SKM-1 treated with dmso at 0.1 percent for 144 hours (cell line): ENCODE results near the gene GDF7.
A peak's percentile ranks its signal among the peaks of the same experiment; 100 is the strongest.

ENCODE experiments used
- DNase-seq: peaks from one replicate; lab custom pipeline; 2025; ENCODE audit not compliant: unreplicated experiment; lab: John Stamatoyannopoulos, UW

GDF7 gene

DNA sequence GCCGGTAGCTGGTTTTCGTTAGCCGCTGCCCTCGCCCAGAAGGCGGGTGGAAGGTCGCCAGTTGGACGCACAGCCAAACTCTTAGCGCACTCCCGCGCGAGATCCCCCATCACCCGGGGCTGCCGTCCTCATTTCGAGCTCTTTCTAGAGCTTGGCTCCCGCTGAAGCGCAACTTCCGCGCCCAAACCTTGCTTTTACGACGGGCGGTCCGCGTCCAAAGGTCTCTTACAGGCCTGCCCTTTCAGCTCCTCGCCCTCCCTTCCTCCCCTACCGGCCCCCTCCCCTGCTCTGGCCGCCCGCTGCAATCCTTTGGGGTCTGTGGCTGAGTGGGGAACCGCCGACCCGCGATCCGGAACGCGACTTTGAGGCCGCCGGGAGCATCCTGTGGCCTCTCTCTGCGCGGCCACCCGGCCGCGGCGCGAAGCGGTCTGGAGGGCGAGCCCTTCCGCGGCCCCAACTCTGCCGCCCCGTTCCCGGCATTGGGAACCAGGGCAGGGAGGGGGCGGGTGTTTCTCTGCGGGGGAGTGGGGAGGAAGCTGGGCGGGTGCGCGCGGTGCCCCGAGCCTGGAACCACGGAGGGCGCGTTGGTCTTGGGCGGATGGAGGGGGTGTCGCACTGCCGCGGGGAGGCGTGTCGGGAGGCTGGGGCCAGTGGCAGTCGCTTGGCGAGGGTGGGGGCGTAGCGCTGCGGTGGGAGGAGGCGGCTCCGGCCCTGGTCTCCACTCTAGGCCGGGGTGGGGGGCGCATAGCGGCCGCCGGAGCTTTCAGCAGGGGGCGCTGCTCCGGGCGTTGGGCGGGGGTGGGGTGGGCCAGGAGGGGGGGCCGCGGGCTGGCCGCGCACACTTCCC, at the start of gene GDF7:
Gene GDF7 (plus strand): TSS at position 841 of the 847 bp plus-strand sequence. CDS start 96 bp downstream, outside the sequence.
- DNase-seq = no peak

DNA sequence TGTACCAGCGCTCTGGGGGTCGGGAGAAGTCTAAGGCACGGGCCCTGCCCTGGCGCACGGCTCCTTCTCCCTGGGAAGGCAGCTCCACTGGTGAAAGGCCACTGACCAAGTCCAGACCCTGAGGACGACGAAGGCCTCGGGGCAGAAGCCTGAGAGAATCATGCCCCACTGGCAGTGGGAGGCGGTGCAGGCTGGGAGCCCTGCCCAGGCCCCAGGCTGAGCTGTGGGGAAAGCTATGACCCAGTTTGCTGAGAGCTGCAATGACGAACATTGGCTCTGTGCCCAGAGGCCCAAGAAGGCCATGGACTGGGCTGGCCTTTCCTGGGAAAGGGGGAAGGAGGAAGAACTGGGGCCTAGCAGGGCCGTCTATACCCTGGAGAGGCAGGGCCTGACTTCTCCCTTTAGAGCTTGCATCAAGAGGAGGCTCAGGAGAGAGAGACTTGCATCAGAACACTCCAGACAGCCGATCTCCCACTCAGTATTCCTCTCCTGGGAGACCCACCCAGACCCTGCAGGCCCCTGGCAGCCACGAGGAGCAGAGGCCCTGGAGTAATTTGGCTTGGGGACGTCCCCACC, 49.0 kb upstream of the GDF7 start:
- DNase-seq = peak; percentile 78

DNA sequence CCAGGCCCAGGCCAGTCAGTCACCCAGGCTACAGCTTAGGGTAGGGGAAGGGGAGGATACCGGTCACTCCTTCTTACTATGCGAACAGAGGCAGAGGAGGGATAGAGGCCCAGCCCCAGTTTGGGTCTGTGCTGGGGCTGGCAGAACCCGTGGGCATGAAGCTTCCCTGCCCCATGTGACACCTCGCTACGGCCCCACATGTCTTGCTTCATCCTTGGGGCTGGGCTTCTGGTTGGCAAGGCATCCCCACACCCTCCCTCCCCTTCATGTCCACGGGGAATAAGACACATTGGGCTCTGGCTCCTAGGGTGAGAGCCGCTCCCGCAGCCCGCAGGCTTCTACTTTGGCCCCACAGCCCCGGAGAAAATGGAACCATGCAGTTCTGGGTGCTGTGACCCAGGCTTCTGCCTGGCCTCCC, 48.5 kb upstream of the GDF7 start:
- DNase-seq = no peak

DNA sequence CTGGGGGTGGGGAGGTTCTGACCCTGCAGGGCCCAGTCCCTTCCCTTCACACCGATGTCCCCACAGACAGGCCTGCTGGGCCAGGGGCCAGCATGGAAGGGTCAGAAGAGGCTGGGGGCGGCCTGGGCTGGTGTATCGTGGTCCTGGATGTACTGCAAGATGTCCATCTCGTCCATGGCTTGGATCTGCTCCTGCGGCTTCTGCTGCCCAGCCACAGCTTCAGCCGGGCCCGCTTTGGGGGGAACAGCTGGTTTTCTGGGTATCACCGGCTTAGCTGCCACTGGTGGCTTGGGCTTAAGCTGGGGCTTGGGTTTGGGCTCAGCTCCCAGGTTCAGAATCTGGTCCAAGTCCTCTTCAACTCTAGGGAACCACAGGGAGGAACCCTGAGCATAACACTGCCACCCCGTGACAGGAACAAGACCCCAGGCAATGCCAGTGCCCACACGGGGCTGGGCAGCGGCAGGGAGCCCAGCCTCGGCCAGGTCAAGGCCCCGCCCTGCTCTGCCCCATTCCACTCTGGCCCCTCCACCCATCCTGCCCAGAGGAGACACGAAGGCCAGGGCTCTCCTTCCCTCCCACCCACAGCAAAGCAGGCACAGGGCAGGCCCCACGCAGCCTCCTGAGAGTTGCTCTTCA, 47.9 kb upstream of the GDF7 start:
- no peak for DNase-seq

DNA sequence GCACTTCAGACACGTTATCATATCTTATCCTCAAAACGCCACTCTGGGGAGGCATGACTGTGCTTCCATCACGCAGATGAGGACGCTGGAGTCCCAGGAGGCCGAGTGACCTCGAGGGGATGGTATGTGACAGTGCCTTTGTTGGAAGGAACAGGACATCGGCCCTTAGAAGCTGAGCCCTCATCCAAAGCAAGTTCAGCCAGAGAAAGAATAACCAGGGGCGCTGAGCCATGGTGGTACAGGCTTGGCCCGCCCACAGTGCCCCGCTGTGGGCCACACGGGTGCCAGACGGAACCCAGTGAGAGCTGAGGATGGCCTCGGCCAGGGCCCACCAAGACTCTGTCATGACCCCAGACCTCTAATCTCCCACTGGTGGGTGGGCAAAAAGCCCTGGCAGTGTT, 47.3 kb upstream of the GDF7 start:
- no peak for DNase-seq

DNA sequence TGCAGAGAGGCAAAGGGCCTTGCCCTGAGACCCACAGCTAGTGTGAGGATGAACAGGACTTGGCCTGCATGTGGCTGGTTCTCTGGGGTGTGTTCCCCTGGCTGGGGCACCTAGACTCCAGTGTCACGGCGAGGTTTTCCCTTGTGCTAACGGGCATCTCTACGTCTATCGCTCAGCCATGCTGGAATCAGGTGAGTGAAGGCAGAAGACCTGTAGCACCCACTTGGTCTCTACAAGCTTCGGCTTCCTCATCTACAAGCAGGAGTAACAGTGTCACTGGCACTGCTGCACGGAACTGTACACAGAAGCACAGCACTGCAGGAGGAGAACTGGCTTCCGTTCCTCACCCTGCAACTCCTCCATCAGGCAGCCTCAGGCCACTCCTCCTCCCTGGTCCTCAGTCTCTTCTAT, 46.7 kb upstream of the GDF7 start:
- DNase-seq = no peak

DNA sequence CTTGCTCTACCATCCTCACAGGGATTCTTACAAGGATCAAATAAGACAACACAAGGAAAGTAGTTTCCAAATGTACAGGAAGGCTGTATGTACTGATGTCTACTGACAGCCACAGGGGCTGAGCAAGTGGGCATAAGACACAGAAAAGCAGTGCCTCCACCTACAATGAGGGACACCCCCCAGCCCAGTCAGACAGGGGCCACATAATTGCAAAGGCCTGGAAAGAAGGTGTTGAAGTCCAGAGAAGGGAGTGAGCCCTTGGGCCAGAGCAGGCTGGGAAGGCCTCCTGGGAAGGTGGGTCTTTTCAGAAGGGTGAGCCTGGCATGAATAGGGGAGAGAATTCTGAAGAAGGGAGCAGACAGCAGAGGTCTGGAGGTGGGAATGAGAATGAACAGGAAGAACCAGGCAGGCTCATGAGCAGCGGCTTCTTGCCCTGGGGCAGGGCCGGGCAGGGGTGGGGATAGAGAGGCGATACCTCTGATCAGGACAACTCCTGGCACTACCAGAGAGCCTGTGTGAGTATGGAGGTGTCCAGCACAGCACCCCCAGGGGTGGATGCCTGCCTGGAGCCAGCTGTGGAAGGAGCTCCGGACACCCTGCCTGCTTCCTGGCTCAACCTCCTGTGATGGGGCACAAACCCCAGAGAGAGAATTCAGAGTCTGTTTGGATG, 46.1 kb upstream of the GDF7 start:
- DNase-seq = no peak

DNA sequence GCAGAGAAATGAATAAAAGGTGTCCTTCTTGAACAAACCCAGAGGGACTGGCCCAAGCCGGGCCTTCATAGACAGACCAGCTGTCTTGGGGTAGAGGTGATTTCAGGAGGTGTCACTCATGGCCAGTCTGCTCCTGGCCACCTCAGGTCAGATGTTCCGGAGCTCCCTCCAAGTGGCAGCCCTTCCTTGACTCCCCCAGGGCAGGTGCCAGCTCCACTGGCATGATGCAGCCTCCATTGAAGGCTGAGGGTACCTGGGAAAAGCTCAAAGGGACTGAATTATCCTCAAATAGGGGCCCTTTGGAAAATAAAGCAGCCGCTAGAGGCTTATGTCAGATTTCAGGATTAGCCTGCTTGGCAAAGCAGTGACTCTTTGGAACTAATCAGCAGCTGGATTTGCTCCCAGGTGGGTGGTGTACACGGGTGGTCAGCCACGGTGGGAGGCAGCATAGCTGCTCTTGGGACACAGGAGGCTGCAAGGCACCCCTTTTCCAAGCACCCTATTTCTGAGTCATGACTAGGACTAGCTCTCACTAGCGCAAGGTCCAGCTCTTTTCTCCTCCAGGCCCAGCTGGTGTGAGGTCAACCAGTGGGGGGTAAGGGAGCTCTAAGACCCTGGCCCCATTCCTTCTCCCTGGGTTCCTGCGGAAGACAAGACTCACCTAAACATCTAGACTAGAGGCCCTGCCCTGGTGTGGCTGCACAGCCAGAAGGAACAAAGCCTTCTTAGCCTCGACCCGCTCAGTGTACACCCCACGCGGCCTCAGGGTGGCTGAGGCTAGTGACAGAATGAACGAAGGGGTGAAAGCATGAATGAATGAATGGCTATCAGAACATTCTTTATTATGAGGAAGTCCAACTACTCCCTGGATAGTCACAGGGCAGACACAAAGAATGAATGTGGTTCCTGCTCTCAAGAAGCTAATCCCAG, 45.3 kb upstream of the GDF7 start:
- DNase-seq = no peak

DNA sequence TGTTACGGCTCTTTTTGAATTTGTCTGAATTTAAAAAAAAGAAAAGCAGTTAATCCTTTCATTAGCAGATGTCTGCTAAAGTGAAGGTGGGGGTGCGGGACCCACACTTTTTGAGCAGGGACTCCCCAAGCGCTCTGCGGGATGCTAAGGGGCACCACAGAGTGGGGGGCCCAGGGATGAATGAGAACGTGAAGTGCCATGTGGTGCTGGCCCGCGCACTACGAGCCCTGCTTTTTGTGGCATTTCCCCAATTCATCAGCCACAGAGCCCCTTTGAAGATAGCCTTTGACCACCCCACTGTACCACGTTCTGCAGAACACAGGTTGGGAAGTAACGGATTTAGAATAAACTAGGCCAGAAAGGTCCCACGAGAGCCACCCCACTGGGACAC, 44.7 kb upstream of the GDF7 start:
- no peak for DNase-seq

DNA sequence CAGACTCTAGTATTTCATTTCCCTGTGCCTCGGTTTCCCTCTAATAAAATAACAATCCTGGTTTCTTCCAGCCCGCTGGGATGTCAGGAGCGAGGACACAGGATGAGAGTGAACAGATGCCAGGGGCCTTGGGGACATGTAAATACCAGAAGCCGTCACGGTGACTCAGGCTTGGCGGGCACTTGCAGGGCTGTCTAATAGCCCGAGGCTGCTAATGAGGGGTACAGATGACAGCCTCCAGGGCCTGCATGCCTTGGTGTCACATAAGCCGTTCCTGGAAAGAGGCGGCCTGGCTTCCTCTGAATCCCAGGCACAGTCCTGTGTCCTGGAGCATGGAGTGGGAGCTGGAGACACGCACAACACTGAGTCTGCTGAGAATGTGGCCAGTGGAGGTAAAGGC, 44.2 kb upstream of the GDF7 start:
- no peak for DNase-seq

DNA sequence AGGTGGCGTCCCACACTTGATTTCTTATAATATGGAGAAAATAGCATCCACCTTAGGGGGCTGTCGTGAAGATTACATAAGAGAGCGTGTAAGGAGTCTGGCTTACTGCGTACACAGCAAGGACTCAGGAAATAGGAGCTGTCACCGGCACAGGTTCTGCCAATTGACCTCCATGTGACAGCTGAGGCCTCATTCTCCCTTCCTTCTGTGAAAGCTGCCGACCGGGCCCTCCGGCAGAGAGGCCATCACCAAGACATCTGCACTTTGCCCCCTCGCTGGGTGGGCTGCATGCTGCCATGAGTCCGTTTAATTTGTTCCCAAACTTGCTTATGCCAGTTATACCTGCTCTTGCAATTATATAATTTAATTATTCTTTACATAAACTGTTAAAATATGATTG, 43.7 kb upstream of the GDF7 start:
- no peak for DNase-seq

DNA sequence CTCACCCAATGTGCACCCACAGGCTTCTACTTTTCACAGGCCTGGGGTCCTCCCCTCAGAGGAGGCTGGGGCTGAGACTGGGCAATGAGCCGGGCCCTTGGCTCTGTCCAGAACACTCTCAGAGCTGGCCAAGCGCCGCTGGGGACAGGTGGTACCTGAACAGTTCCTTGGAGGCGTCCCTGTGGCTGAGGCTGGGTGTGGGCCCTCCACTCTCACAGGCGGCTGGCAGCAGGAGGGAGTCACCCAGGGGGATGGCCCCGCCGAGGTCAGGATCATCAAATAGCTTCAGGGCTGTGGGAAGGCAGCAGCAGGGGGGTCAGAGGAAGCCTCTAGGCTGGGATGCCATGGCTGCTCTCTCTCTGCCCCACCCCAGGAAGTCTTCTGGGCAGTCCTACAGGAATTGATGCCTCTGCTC, 43.2 kb upstream of the GDF7 start:
- no peak for DNase-seq

DNA sequence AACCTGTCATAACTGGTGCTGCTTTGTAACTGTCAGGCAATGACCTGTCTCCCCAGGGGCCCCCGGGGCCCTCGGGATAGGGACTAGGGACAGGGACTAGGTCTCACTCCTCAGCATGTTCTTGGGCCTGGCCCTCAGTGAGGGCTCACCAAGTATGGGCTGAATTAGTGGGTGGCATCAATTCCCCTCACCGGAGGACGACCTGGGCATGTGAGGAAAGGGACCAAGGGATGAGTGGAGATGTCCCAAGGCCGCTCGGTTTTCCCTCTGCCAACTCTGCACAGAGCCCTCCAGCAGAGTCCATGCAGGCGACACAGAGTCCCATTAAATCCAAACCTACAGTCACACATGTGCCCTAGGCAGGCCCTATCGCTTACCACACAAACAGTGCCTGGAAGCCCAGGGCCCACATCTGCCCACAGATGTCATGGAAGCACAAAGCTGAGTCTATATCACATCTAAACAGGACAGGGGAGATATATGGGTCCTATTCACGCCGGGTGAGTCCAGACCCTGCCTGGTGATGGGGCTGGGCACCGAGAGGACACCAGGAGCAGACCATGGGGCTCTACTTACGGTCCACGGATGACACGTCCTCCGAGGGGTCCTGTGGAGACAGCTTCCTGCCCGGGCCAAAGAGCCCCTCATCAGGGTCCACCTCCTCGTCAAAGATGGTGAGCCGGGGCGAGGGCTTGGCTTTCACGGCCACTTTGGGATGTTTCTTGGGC, 42.6 kb upstream of the GDF7 start:
- no peak for DNase-seq

DNA sequence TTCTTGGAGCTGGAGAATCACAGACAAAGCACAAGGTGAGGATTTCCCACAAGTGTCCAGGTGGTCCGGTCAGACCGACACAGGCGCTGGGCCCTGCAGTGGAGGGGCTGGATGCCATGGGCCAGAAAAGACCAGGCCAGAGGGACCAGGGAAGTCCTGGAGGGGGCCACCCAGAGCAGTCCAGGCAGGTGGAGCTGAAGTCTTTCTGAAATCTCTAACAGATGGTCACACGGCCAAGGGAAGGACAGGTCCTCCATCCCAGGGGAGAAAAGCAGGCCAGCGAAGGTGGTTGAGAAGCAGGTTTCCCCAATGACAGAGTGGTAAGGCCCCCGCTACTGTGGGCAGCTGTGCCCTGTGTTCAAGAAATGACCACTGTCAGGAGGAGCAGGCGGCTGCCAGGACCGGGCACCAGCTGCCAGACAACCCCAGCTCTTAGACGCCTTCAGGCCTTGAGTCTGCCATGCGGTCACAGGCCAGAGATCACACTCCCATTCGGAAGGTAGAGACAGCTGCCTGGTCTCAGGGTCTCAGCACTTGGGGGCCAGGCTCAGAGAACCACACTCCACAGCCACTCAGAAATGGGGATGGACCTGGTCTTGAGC, 42.0 kb upstream of the GDF7 start:
- DNase-seq = no peak

DNA sequence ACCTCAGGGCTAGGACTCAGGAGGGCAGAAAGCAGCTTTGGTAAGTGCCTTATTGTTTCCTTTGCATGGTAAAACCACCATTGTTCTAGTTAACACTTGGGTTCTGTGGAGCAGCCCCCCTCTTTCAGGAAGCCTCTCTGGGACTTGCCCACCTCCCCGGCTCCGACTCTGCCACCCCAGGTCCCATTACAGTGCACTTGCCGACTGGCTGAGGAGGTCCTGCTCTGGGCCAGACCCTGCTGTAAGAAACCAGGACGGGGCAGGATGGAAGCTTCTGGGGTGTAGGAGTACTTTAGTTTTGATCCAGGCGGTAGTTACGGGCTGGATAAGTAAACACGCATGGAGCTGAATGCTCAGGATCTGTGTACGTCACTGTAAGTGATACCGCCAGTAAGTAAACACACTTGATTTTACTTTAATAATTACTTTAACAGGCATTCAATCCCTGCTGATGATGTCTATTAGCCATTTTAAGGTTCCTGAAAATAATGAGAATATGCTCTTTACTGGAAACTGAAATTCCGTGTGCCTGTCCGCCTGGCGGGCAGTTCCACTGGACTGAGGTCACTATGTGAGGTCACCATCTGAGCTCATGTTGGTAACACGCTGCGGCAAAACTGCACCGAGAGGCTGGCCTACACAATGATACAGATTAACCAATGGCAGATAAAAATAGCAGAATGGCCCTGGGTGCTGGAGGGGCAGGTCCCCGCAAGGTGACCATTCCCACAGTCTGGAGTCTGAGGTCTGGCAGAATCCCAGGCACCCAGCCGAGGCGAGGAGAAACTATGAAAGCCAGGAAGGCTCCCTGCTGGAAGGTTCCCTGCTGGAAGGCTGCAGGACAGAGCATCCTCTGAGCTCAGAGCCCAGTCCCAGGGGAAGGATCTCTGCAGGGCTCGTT, 41.2 kb upstream of the GDF7 start:
- no peak for DNase-seq

DNA sequence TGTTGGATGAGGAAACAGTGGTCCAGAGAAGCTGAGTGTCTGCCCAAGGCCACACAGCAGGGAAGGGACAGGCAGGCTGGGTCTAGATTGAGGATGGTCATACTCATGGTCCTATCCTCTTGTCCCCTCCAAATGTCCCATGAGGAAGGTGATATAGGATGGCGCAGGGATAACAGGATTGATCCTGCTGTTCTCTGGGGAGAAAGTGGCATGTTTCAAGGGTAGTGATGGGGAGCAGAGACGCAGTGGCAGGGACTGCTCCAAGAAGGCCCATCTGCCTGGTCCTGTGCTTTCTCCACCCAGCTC, 40.6 kb upstream of the GDF7 start:
- DNase-seq = no peak

DNA sequence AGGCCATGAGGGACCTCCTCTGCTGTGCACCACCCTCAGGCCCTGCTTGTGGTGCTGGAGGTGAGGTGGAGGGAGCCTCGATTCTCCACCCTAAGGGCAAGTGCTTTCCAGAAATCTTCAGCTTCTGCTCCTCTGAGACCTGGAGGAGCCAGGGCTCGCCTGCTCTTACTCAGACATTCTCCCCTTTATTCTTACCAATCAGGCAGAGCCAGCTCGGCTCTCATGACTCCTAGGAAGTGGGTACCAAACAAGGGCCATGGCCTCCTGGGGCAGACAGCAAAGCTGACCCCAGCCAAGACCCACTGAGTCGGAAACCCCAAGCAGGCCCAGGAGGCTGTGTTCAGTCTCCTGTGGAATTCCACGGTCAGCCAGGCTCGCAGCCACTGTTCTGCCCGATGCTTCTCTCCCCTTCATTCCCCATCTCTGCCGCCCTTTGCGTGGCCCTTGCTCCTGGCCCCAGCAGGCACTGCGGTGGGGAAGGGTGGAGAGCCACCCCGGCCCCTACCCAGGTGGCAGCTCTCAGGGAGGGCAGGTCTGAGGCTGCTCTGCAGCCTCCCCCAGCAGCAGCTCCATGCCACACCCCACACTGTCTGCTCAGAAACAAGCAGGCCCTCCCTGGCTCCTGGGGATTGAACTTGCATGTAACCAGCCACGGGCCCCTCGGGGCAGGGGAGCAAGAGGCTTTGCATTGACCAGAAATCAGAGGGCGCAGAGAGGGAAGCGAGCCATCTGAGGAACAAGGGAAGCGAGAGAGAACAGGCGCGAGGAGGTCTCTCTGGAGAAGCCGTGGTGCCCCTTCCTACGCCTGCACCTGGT, 40.0 kb upstream of the GDF7 start:
- DNase-seq = no peak
